ENCODE data around the gene ALOX12.
"Not testable (repeated sequence)": the region's sequence is repeated elsewhere in the genome, so short reads cannot be mapped to it uniquely, and the experiment has no call there.

The ALOX12 gene

DNA sequence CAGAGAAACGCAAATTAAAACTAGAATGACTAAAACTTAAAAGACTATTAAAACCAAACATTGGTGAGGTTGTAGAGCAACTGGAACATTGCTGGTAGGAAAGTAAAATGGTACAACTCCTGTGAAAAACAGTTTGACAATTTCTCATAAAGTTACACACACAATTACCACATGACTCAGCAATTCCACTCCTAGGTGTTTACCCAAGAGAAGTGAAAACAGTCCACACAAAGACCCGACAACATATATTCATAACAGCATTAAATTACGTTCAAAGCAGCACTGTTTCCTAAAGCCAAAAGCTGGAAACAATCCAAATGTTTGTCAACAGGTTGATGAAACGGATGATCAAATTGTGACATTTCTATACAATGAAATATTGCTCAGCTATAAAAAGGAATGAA is 26.5 kb upstream of the ALOX12 start:
- Histone ChIP-seq H3K79me2 (ENCODE audit: insufficient read depth, low read length) (no peaks in the 10 kb centered on the region), H3K27ac (ENCODE audit: low read depth, low read length, poor library complexity, severe bottlenecking) (no peak overlapping the region), H3K4me2 (ENCODE audit: low read length) (no peak overlapping the region), H3K4me1 (ENCODE audit: insufficient read depth, low read length, severe bottlenecking) (no peaks in the 10 kb centered on the region), H3K9me2 (ENCODE audit: low read depth, low read length) (no peaks in the 10 kb centered on the region), H2AFZ (ENCODE audit: low read length) (no peak overlapping the region), H3K36me3 (ENCODE audit: insufficient read depth, low read length) (no peaks in the 10 kb centered on the region), H3K27me3 (ENCODE audit: insufficient read depth, low read length) (no peaks in the 10 kb centered on the region; the same call in 1 of the 2 replicates), H3K4me3 (ENCODE audit: low read depth, low read length, poor library complexity, severe bottlenecking) (no peak overlapping the region), H3F3A (ENCODE audit: insufficient read depth, low read length) (no peaks in the 10 kb centered on the region), H3K9me3 (ENCODE audit: low read length) (no peaks in the 10 kb centered on the region), H3K9ac (ENCODE audit: low read length) (no peak overlapping the region), H4K20me1 (ENCODE audit: insufficient read depth, low read length) (no peaks in the 10 kb centered on the region)
- no peak for TF ChIP-seq EZH2 (IDR thresholded peaks at IDR 0.05; ENCODE audit: borderline replicate concordance, low read length)
- TF ChIP-seq CTCF (IDR thresholded peaks at IDR 0.05; ENCODE audit: low read length): no peak

DNA sequence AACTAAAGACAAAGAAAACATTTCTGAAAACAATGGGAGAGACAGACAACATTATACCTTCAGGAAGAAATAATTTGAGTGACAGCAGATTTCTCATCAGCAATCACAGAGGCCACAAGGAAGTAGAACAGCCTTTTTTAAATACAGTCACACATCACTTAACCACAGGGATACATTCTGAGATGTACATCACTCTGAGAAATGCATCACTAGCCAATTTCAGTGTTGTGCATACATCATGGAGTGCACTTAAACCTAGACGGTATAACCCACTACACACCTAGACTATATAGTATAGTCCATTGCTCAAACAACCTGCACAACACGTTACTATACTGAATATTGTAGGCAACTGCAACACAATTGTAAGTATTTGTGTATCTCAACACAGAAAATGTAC is 24.9 kb upstream of the ALOX12 start:
- H4K20me1 ChIP-seq (ENCODE audit: insufficient read depth, low read length): no peaks in the 10 kb centered on the region
- H3K4me2 ChIP-seq (ENCODE audit: low read length): no peak overlapping the region
- H3K9ac ChIP-seq (ENCODE audit: low read length): no peak overlapping the region
- H3K4me1 ChIP-seq (ENCODE audit: insufficient read depth, low read length, severe bottlenecking): no peaks in the 10 kb centered on the region
- H3K4me3 ChIP-seq (ENCODE audit: low read depth, low read length, poor library complexity, severe bottlenecking): no peak overlapping the region
- H3K27ac ChIP-seq (ENCODE audit: low read depth, low read length, poor library complexity, severe bottlenecking): no peak overlapping the region
- no peaks in the 10 kb centered on the region; the same call in 1 of the 2 replicates for H3K27me3 ChIP-seq (ENCODE audit: insufficient read depth, low read length)
- TF ChIP-seq CTCF (IDR thresholded peaks at IDR 0.05; ENCODE audit: low read length) (no peak), EZH2 (IDR thresholded peaks at IDR 0.05; ENCODE audit: borderline replicate concordance, low read length) (no peak)
- H3F3A ChIP-seq (ENCODE audit: insufficient read depth, low read length): no peaks in the 10 kb centered on the region
- H3K79me2 ChIP-seq (ENCODE audit: insufficient read depth, low read length): no peaks in the 10 kb centered on the region
- no peak overlapping the region for H2AFZ ChIP-seq (ENCODE audit: low read length)
- no peaks in the 10 kb centered on the region for H3K36me3 ChIP-seq (ENCODE audit: insufficient read depth, low read length)
- H3K9me3 ChIP-seq (ENCODE audit: low read length): no peaks in the 10 kb centered on the region
- H3K9me2 ChIP-seq (ENCODE audit: low read depth, low read length): no peaks in the 10 kb centered on the region

DNA sequence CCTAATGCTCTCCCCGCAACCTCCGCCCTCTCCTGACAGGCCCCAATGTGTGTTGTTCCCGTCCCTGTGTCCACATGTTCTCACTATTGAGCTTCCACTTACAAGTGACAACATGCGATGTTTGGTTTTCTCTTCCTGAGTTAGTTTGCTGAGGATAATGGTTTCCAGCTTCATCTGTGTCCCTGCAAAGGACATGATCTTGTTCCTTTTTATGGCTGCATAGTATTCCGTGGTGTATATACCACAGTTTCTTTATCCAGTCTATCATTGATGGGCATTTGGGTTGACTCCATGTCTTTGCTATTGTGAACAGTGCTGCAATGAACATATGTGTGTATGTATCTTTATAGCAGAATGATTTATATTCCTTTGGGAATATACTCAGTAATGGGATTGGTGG is 16.4 kb upstream of the ALOX12 start:
- H3K9ac ChIP-seq (ENCODE audit: low read length); H3K79me2 ChIP-seq (ENCODE audit: insufficient read depth, low read length); H3K4me1 ChIP-seq (ENCODE audit: insufficient read depth, low read length, severe bottlenecking); H3K4me2 ChIP-seq (ENCODE audit: low read length); H3K9me2 ChIP-seq (ENCODE audit: low read depth, low read length); H3F3A ChIP-seq (ENCODE audit: insufficient read depth, low read length); H4K20me1 ChIP-seq (ENCODE audit: insufficient read depth, low read length); H3K27ac ChIP-seq (ENCODE audit: low read depth, low read length, poor library complexity, severe bottlenecking); H3K9me3 ChIP-seq (ENCODE audit: low read length); H3K36me3 ChIP-seq (ENCODE audit: insufficient read depth, low read length); H3K27me3 ChIP-seq (ENCODE audit: insufficient read depth, low read length); H3K4me3 ChIP-seq (ENCODE audit: low read depth, low read length, poor library complexity, severe bottlenecking); H2AFZ ChIP-seq (ENCODE audit: low read length): not testable (repeated sequence)

DNA sequence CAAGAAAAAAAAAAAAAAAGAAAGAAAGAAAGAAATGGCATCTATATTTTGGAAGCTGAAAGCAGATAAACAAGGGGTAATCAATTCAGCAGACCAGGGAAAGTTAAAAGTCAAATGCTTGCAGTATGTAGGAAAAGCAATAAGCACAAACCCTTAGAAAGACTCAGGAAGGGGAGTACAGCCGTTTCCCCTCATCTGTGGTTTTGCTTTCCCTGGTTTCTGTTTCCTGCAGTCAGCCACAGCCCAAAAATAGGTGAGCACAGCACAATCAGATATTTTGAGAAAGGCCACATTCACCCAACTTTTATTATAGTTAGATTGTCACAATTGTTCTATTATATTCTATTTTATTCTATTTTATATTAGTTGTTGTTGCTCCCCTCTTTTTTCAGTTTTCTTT is 14.4 kb upstream of the ALOX12 start:
- TF ChIP-seq CTCF (IDR thresholded peaks at IDR 0.05; ENCODE audit: low read length): no peak
- TF ChIP-seq EZH2 (IDR thresholded peaks at IDR 0.05; ENCODE audit: borderline replicate concordance, low read length): no peak
- Histone ChIP-seq H4K20me1 (ENCODE audit: insufficient read depth, low read length) (no peaks in the 10 kb centered on the region), H3K9ac (ENCODE audit: low read length) (no peak overlapping the region), H3K9me3 (ENCODE audit: low read length) (no peaks in the 10 kb centered on the region), H2AFZ (ENCODE audit: low read length) (no peak overlapping the region), H3K9me2 (ENCODE audit: low read depth, low read length) (no peaks in the 10 kb centered on the region), H3F3A (ENCODE audit: insufficient read depth, low read length) (no peaks in the 10 kb centered on the region), H3K4me3 (ENCODE audit: low read depth, low read length, poor library complexity, severe bottlenecking) (no peak overlapping the region), H3K27me3 (ENCODE audit: insufficient read depth, low read length) (no peaks in the 10 kb centered on the region), H3K4me2 (ENCODE audit: low read length) (no peak overlapping the region), H3K36me3 (ENCODE audit: insufficient read depth, low read length) (no peaks in the 10 kb centered on the region), H3K27ac (ENCODE audit: low read depth, low read length, poor library complexity, severe bottlenecking) (no peak overlapping the region), H3K4me1 (ENCODE audit: insufficient read depth, low read length, severe bottlenecking) (no peaks in the 10 kb centered on the region), H3K79me2 (ENCODE audit: insufficient read depth, low read length) (no peaks in the 10 kb centered on the region)

Data from OCI-LY1 (cell line).